Activated T-cell treated with anti-CD3 and anti-CD28 coated beads for 24 hours (primary cell): Measurements from ENCODE around the gene CFDP1.

Source experiments
- DNase-seq: peaks from one replicate; pipeline ENCODE4 v3.0.0-alpha.2; 2020; ENCODE audit warnings: low read depth

Gene CFDP1

DNA sequence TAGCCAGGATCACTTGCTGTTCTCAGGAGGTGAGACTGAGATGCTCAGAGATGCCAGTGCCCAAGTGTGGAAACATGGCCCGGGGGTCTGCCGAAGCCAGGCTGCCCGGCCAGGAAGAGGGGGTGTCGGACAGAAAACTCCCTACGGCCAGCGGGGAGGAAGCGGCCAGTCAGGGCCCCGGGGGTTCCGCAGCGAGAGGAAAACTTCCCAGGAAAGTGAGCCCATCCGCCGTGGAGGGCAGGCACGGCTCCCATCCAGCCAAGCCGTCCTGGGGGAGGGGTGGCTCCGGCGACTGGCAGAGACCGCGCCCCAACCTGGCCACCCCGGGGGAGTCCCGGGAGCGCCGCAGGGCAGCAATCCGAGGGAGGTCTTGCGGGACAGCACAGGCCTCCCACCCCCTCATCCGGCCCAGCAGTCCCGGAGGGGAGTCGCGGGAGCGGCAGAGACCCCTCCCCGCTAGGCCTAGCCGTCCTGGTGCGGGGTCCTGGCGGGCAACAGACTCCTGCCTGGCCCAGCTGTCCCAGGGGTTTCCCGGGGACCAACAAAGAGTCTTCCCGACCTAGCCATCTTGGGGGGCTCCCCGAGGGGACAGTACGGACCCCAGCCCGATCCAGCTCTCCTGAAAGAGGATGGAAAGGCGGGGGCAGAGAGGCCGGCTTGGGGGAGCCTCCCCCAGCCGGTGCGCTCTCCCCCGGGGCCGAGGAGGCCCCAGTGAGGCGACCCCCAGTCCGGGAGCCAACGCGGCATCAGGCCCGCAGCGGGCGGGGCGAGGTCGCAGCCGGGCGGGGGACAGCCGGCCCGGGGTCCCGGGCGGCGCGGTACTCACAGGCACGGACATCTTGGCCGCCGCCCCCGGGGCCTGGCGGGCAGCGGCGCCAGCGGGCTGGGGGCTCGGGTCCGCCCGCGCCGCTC is 168.0 kb downstream of the CFDP1 start:
- DNase-seq = no peak

DNA sequence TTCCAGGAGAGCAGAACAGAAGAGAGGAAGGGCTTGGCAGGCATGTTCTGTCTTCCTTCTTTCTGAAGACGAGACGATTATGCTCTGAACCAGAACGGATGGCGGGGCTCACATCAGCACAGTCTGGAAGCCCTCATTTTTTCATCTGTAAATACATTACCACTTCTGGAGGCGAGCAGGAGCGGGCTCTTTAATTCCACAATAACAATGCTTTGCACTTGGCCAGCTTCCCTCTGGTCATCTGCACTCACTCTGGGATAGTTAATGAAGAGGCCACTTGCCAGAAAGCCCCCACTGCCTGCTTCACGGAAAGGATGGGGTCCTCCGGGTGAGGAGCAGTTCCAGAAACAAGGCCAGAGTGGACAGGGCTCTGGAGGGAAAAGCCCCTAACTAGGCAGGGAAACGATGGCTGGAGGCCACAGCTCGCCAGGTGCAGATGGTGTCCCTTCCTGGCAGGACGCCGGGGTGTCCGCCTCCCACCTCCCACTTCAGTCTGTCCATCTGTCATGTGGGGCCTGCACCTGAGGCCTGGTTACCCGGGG is 168.8 kb downstream of the CFDP1 start:
- DNase-seq = no peak

DNA sequence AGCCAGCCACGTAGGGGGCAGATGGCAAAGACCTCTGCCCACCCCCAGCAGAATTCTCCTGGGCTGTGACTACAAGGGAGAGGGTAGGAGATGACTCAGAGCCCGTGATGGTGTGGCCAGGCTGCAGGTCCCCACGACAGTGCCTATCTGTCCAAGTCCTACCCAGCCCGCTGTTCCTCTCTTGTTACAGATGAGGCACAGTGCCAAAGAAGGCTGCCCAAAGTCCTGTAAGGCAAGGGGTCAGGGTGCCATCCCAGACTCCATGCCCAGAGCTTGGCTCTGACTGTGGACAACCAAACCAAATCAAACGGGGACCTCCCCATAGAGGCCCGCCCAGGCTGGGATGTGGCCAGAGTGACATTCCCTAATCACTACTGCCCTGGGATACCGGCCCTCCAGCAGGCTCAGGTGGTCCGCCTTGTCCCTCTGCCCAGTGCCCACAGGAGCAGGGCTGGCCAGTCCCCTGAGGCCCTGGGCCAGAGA is 169.3 kb downstream of the CFDP1 start:
- DNase-seq = no peak

GRCh38 chr16:75263291-75263962 is 169.9 kb downstream of the CFDP1 start:
- DNase-seq = no peak

GRCh38 chr16:75262800-75263127 is 170.5 kb downstream of the CFDP1 start:
- no peak for DNase-seq

DNA sequence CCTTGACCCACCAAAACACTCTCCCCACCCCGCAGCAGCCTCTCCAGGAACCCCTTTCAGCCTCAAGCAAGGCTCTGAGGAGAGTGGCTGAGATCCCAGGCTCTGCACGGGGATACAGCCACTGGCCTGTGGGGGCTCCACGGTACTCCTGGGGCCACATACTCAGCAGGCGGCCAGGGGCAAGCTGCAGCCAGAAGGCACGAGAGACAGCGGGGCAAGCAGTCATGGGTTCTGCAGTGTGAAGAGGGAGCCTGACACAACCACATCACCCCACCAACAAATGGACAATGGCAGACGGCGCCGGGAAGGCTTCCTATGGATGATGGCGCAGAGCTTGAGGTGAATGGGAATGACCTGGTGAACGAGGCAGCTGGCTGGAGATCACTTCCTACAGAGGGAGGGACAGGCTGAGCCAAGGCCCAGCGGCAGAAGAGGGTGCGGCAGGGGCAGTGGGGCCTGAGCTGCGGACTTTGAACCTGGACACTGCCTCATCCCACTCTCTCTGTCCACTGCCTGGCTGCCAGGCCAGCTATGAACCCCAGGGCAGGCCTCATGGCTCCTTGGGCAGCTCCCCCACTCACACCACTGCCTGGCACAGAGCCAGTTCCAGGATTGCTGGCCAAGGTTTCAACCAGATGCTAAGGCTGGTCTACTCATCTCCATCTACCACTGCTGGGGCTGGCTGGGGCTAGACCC is 171.1 kb downstream of the CFDP1 start:
- DNase-seq = no peak

- DNase-seq = no peak
These were observed 171.7 kb downstream of the CFDP1 start for GRCh38 chr16:75261590-75262078.

- no peak for DNase-seq
These were observed 172.3 kb downstream of the CFDP1 start for GRCh38 chr16:75260851-75261589.

DNA sequence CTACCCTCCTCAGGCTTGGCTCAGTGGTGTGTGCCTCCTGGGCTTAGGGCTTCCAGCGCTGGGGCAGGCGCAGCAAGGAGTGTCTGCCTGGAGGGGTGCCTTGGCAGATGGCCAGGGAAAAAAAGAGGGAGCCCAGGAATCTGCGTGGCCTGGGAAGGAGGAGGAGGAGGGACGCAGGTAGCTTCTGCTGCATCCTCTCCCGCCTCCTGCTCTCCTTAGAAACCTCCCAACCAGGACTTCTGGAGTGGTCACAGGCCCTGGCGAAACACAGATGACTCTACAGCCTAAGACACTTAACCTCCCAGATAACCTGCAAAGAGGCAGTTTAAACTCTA is 174.5 kb downstream of the CFDP1 start:
- no peak for DNase-seq

DNA sequence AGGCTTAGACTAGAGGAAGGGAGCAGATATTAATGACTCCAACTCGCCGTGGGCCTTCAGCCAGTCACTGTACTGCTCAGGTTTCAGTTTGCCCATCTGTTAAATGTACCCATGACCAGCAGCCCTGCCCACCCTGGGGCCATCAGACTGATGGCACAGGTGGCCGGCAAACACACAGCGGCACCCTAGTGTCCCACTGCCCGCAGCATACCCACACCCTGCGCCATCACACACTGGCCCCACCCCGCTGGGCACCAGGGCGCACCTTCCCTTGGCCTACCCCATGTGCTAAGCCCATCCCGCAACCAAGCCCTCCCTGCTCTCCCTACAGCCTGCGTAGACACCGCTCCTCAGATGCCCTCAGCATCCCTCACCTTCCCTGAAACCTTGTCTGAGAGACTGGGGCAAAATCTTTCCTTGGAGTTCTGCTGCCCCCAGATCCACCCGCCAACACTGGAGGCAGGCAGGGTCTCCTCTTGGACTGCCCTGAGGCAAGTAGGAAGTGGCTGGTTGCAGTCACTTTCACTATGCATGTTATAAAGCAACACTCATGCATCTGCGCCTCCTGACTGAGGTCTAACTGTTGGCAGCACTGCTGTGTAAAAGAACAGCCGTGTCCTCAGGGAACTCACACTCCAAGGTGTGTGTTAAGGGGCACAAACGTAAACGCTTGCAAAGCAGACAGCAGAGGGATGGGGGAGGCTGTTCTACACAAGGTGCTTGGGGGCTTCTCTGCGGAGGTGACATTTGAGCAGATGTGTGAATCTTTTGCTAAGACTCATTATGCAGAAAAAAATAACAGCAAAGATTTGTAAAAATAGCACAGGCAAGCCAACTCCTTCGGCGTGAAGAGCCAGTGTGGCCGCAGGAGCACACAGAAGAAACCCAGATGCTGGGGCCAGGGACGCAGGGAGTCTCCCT is 175.2 kb downstream of the CFDP1 start:
- no peak for DNase-seq

DNA sequence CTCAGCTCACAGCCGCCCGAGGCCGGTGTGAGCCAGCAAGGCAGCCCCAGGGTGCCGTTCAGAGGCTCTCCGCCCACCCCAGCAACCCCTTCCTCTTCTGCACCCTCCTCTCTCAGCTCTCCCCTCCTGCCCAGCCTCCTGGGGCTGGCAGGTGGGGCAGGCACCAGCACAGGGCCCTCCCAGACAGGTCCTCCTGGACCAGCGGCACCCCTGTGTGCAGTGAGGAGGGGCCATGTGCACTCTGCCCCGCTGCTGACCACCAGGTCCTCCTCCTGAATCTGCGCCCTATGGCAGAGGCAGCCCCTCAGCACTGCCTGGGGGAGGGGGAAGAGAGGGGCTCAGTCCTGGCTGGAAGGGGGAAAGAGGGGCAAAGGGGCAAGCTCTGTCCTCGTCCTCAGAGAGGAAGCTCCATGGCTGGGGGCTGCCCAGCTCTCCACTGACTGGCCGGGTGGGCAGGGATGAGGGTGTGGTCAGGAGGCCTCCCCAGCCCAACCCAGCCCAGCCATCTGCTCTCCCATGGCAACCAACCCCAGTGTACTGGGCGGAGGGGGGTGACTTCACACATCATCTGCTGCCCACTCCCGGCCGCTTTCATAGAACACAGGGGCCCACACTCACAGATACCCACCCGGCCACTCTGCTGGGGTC is 176.5 kb downstream of the CFDP1 start:
- no peak for DNase-seq

- DNase-seq = no peak
These were observed 177.2 kb downstream of the CFDP1 start for GRCh38 chr16:75256059-75256571.

GRCh38 chr16:75254359-75254837 is 178.9 kb downstream of the CFDP1 start:
- DNase-seq = no peak

DNA sequence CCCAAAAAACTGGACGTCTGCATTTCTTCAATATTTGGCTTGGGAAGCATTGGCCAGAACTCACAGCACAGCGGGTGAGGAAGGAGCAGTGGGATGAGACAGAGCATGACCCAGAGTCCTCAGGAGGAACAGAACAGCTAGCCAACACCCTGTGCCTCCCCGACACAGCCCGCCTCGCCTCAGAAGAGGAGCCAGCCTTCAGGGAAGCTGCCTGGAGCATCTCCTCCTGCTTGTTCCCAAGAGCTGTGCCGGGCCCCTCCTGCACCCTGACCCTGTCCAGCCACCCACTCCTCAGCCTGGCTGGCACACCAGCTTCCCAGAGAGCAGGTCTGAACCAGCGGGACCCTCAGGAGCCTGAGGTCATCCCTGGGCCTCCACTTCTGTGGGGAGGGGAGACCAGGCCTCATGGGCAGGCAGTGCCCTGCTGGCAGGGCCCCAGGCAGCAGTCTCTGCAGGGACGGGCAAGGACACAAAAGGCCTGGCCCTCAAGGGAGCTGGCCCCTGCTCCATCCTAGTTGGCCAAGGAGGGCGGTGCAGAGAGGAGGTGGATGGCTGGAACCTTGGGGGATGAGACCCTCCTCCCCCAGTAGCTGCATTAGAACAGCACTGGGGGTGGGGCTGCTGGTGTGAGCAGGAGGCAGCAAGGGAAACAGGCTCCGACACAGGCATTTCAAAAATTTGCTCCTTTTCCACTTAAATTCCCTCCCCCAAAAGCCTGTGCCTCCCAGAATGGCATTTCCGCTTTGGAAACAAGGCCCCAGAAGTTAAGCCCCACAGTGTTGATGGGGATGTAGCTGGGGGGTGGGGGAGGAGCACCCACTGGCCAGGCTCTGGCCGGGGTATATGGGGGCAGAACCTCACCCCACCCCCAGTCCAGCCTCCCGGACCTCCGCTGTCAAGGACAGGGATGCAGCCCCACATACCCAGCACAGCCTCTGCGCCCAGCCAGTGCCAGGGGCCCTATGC is 180.1 kb downstream of the CFDP1 start:
- DNase-seq = no peak

GRCh38 chr16:75252049-75252864 is 181.0 kb downstream of the CFDP1 start:
- no peak for DNase-seq

DNA sequence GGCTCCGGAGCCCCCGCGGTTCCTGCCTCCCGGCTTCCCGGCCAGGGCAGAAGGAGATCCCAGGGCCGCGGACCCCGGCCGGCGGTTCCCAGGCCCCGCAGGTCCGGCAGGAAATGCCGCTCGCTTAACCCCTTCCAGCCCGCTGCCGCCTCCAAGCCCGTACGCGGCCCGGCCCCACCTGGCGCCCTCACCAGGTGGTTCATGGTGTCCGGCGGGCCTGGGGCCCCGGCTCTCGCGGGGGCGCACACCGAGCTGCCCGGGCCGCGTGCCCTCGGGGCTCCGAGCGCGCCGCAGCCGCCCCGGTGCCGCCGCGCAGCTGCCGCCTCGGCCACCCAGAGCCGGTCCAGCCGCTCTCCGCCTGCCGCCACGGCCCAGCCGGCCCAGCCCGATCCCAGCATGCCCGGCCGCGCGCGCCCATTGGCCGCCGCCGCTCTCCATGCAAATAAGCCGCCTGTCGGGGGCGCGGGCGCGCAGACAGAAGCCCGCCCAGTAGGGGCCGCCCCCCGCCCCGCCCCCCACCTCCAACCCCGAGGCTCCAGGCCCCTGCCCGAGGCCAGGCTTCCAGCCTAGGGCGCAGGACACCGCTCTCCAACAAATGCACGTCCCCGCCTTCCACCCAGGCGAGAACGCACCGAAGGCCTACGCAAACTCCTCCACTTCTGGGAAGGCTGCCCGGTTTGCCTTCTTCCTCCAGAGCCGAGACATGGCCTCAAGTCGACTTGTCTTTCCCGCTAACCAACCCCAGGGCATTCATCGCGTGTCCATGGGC is 181.8 kb downstream of the CFDP1 start, which contains the start of gene BCAR1:
TSS of gene BCAR1 (minus strand) at position 345 of the 769 bp plus-strand sequence. CDS start at position 203, 142 bp downstream.
- DNase-seq = no peak

GRCh38 chr16:75250809-75251279 is 182.5 kb downstream of the CFDP1 start:
- no peak for DNase-seq
